Measurements from ENCODE around the gene RAI1.

DNA sequence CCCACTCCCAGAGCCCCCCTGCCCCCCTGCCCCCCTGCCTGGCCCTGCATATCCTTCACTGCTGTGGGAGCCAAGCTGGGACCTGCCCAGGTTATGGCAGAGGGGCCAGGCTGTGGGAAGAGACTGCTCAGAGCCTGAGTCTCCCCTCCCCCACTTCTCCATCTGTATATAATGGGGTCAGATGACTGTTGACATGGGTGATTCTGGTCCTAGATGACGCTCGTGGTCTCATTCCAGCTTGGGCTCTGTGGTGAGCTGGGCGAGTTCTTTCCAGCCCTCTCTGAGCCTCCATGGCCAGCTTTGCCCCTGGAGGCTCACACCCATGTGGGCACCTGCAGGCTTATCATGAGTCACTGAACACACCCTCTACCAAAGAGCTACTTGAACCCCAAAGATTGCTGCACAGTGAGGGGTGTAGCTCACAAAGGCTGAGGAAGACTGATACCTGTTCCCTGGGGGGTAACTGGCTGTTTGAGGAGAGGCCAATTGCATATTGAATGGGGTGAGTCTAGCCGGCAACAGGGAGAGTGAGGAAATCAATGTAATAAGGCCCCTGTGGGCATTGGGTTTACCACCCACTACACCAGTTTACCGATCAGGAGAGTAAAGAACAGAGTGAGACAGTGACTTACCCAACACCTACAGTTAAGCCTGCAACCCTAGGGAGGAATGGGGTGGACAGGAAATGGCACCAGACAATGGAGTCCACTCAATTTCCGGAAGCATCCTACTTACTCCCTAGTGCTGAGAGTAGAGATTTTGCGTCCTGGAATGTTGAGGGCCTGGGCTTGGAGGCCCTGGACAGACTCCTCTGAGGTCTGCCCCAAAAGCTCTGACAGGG, 159.7 kb downstream of the RAI1 start:
- TF ChIP-seq CTCF (conservative IDR thresholded peaks at IDR 0.05; ENCODE audit: low read length) (no peak), EZH2phosphoT487 (IDR thresholded peaks at IDR 0.05; ENCODE audit: borderline replicate concordance, low read depth, low read length) (no peak)

Measured in OCI-LY7 (cell line).